ENCODE measurements around the gene SRRM3.
"Not testable (repeated sequence)": the region's sequence is repeated elsewhere in the genome, so short reads cannot be mapped to it uniquely, and the experiment has no call there.

The SRRM3 gene

GRCh38 chr7:76314042-76314721 lies 112.5 kb downstream of the SRRM3 start:
- H3K27ac Mint-ChIP-seq = peak overlapping the region in 1 of 2 donors; percentile 10
- H3K36me3 Mint-ChIP-seq (ENCODE audit: insufficient read depth) = peaks cover 12% of the 10 kb centered on the region
- peaks cover 20% of the 10 kb centered on the region in 2 donors for H3K4me1 Mint-ChIP-seq (ENCODE audit: low read depth in 2 of 2)
- ATAC-seq (replicated peaks) (peak; percentile 61), DNase-seq (peak; percentile 95 to 96 (median 96))
- no peaks in the 10 kb centered on the region for H3K27me3 Mint-ChIP-seq
- H3K4me3 Mint-ChIP-seq = peak overlapping the region; percentile 33 to 54
- H3K9me3 Mint-ChIP-seq = no peaks in the 10 kb centered on the region

GRCh38 chr7:76314740-76315139 lies 113.0 kb downstream of the SRRM3 start:
- H3K4me3 Mint-ChIP-seq; H3K9me3 Mint-ChIP-seq; H3K27me3 Mint-ChIP-seq; ATAC-seq (replicated peaks); H3K27ac Mint-ChIP-seq; DNase-seq: not testable (repeated sequence)
- Mint-ChIP-seq H3K36me3 (ENCODE audit: insufficient read depth) (peaks cover 12% of the 10 kb centered on the region), H3K4me1 (ENCODE audit: low read depth in 2 of 2) (peaks cover 21 to 22% of the 10 kb centered on the region in 2 donors)

GRCh38 chr7:76315364-76315763 lies 113.7 kb downstream of the SRRM3 start:
- H3K9me3 Mint-ChIP-seq = no peaks in the 10 kb centered on the region
- H3K27me3 Mint-ChIP-seq = no peaks in the 10 kb centered on the region
- H3K4me1 Mint-ChIP-seq (ENCODE audit: low read depth in 2 of 2) = peaks cover 22 to 26% of the 10 kb centered on the region in 2 donors
- DNase-seq = no peak
- no peak overlapping the region for H3K4me3 Mint-ChIP-seq
- no peak overlapping the region for H3K27ac Mint-ChIP-seq
- ATAC-seq (replicated peaks) = no peak
- H3K36me3 Mint-ChIP-seq (ENCODE audit: insufficient read depth) = peaks cover 12% of the 10 kb centered on the region

GRCh38 chr7:76316984-76317781 lies 115.5 kb downstream of the SRRM3 start:
- no peaks in the 10 kb centered on the region for H3K9me3 Mint-ChIP-seq
- DNase-seq (no peak), ATAC-seq (replicated peaks) (no peak)
- H3K27me3 Mint-ChIP-seq = no peaks in the 10 kb centered on the region
- peaks cover 17% of the 10 kb centered on the region for H3K36me3 Mint-ChIP-seq (ENCODE audit: insufficient read depth)
- H3K27ac Mint-ChIP-seq = peak overlapping the region; percentile 81 to 90
- H3K4me1 Mint-ChIP-seq (ENCODE audit: low read depth in 2 of 2) = peaks cover 22 to 26% of the 10 kb centered on the region in 2 donors
- H3K4me3 Mint-ChIP-seq = peak overlapping the region; percentile 92 to 97

GRCh38 chr7:76317782-76318487 lies 116.2 kb downstream of the SRRM3 start:
- ATAC-seq (replicated peaks) = peak; percentile 93
- no peaks in the 10 kb centered on the region for H3K9me3 Mint-ChIP-seq

GRCh38 chr7:76318488-76319353 lies 117.0 kb downstream of the SRRM3 start:
- ATAC-seq (replicated peaks) (peak; percentile 53), DNase-seq (peak; percentile 56 to 61 (median 61))
- no peaks in the 10 kb centered on the region for H3K9me3 Mint-ChIP-seq
- H3K36me3 Mint-ChIP-seq (ENCODE audit: insufficient read depth) = peaks cover 20% of the 10 kb centered on the region
- peak overlapping the region; percentile 92 to 97 for H3K4me3 Mint-ChIP-seq
- H3K27ac Mint-ChIP-seq = peak overlapping the region; percentile 81 to 90
- peaks cover 22 to 26% of the 10 kb centered on the region in 2 donors for H3K4me1 Mint-ChIP-seq (ENCODE audit: low read depth in 2 of 2)
- H3K27me3 Mint-ChIP-seq = no peaks in the 10 kb centered on the region

More at GRCh38 chr7:76317782-76318487, 116.2 kb downstream of the SRRM3 start:
- peak overlapping the region; percentile 81 to 90 for H3K27ac Mint-ChIP-seq
- DNase-seq = peak; percentile 91 to 93 (median 93)
- no peaks in the 10 kb centered on the region for H3K27me3 Mint-ChIP-seq
- peak overlapping the region; percentile 92 to 97 for H3K4me3 Mint-ChIP-seq
- H3K36me3 Mint-ChIP-seq (ENCODE audit: insufficient read depth) = peaks cover 20% of the 10 kb centered on the region
- H3K4me1 Mint-ChIP-seq (ENCODE audit: low read depth in 2 of 2) = peaks cover 22 to 26% of the 10 kb centered on the region in 2 donors

- ATAC-seq (replicated peaks) = no peak
Measured at GRCh38 chr7:76325092-76325491, 123.4 kb downstream of the SRRM3 start.

GRCh38 chr7:76325811-76326210 lies 124.1 kb downstream of the SRRM3 start:
- no peaks in the 10 kb centered on the region for H3K9me3 Mint-ChIP-seq
- DNase-seq (no peak), ATAC-seq (replicated peaks) (no peak)
- peaks cover 67% of the 10 kb centered on the region for H3K36me3 Mint-ChIP-seq (ENCODE audit: insufficient read depth)
- no peak overlapping the region for H3K4me3 Mint-ChIP-seq
- no peak overlapping the region for H3K27ac Mint-ChIP-seq
- peaks cover 11 to 30% of the 10 kb centered on the region in 2 donors for H3K4me1 Mint-ChIP-seq (ENCODE audit: low read depth in 2 of 2)
- no peaks in the 10 kb centered on the region for H3K27me3 Mint-ChIP-seq

More at GRCh38 chr7:76325092-76325491, 123.4 kb downstream of the SRRM3 start:
- Mint-ChIP-seq H3K27ac (peak overlapping the region in 1 of 2 donors; percentile 44), H3K4me3 (no peak overlapping the region), H3K9me3 (no peaks in the 10 kb centered on the region), H3K36me3 (ENCODE audit: insufficient read depth) (peaks cover 60% of the 10 kb centered on the region), H3K27me3 (no peaks in the 10 kb centered on the region), H3K4me1 (ENCODE audit: low read depth in 2 of 2) (peaks cover 12 to 23% of the 10 kb centered on the region in 2 donors)
- no peak for DNase-seq

GRCh38 chr7:76326646-76327233 lies 125.0 kb downstream of the SRRM3 start:
- Mint-ChIP-seq H3K4me3 (no peak overlapping the region), H3K27ac (no peak overlapping the region), H3K4me1 (ENCODE audit: low read depth in 2 of 2) (peaks cover 12 to 34% of the 10 kb centered on the region in 2 donors), H3K9me3 (no peaks in the 10 kb centered on the region), H3K27me3 (no peaks in the 10 kb centered on the region), H3K36me3 (ENCODE audit: insufficient read depth) (peaks cover 71% of the 10 kb centered on the region)
- no peak for DNase-seq
- no peak for ATAC-seq (replicated peaks)

- Mint-ChIP-seq H3K4me3 (no peak overlapping the region), H3K36me3 (ENCODE audit: insufficient read depth) (peaks cover 66% of the 10 kb centered on the region), H3K9me3 (no peaks in the 10 kb centered on the region), H3K4me1 (ENCODE audit: low read depth in 2 of 2) (peaks cover 12 to 40% of the 10 kb centered on the region in 2 donors), H3K27me3 (no peaks in the 10 kb centered on the region), H3K27ac (peak overlapping the region in 1 of 2 donors; percentile 51)
- ATAC-seq (replicated peaks) (no peak), DNase-seq (no peak)
Measured at GRCh38 chr7:76327610-76328009, 125.9 kb downstream of the SRRM3 start.

- Mint-ChIP-seq H3K4me3 (no peak overlapping the region), H3K36me3 (ENCODE audit: insufficient read depth) (peaks cover 68% of the 10 kb centered on the region), H3K27me3 (no peaks in the 10 kb centered on the region), H3K27ac (peak overlapping the region; percentile 19 to 51), H3K4me1 (ENCODE audit: low read depth in 2 of 2) (peaks cover 14 to 42% of the 10 kb centered on the region in 2 donors), H3K9me3 (no peaks in the 10 kb centered on the region)
- DNase-seq = no peak
- ATAC-seq (replicated peaks) = no peak
Measured at GRCh38 chr7:76328389-76328788, 126.7 kb downstream of the SRRM3 start.

- DNase-seq (no peak), ATAC-seq (replicated peaks) (no peak)
- Mint-ChIP-seq H3K27ac (no peak overlapping the region), H3K36me3 (ENCODE audit: insufficient read depth) (peaks cover 75% of the 10 kb centered on the region), H3K9me3 (no peaks in the 10 kb centered on the region), H3K27me3 (no peaks in the 10 kb centered on the region), H3K4me1 (ENCODE audit: low read depth in 2 of 2) (peaks cover 19 to 51% of the 10 kb centered on the region in 2 donors), H3K4me3 (no peak overlapping the region)
Measured at GRCh38 chr7:76329479-76329878, 127.8 kb downstream of the SRRM3 start.
